Measurements from ENCODE around the gene DLAT.

DLAT gene

DNA sequence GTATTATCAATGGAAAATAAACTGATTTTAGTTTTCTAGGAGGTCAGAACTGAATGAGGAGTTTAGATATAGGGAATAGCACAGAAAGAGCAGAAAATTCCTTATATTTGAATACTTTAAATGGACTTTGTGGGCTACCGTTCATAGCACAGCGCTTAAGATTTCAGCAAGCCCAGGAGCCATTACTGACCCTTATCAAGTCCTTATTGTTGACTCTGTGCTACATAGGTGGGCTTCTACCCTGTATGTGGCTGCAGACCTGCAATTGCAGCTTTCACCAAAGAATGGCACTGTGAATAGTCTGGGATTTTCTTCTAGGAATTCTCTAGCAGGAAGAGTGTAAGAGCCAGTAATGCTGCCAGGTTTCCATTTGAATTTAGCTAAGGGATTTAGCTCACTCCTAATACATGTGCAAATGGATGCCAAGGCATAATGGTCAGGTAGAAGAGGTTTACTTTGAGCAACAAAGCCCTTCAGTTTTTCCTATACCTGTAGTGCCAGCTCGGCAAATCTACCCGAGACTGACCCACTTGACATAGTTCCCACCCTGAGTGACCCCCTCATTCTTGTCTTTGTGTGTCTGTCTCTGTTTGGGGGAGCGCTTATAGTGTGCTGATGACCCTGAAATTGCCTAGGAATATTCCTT is 42.5 kb upstream of the DLAT start:
- no peaks in the 10 kb centered on the region for H3K79me2 ChIP-seq (ENCODE audit: insufficient read depth, low read depth)
- H3K4me2 ChIP-seq, result no peak overlapping the region
- TF ChIP-seq, protein P1, sequence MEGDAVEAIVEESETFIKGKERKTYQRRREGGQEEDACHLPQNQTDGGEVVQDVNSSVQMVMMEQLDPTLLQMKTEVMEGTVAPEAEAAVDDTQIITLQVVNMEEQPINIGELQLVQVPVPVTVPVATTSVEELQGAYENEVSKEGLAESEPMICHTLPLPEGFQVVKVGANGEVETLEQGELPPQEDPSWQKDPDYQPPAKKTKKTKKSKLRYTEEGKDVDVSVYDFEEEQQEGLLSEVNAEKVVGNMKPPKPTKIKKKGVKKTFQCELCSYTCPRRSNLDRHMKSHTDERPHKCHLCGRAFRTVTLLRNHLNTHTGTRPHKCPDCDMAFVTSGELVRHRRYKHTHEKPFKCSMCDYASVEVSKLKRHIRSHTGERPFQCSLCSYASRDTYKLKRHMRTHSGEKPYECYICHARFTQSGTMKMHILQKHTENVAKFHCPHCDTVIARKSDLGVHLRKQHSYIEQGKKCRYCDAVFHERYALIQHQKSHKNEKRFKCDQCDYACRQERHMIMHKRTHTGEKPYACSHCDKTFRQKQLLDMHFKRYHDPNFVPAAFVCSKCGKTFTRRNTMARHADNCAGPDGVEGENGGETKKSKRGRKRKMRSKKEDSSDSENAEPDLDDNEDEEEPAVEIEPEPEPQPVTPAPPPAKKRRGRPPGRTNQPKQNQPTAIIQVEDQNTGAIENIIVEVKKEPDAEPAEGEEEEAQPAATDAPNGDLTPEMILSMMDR (conservative IDR thresholded peaks at IDR 0.05; ENCODE audit: low read depth, low read length), result no peak
- H3K27ac ChIP-seq, result no peak overlapping the region
- H2AFZ ChIP-seq (ENCODE audit: low read depth), result no peak overlapping the region
- H3K9ac ChIP-seq, result no peak overlapping the region
- H3K27me3 ChIP-seq (ENCODE audit: insufficient read depth, low read depth), result no peaks in the 10 kb centered on the region
- H3K36me3 ChIP-seq (ENCODE audit: insufficient read depth), result no peaks in the 10 kb centered on the region
- H3K4me1 ChIP-seq (ENCODE audit: low read depth, poor library complexity, severe bottlenecking), result no peaks in the 10 kb centered on the region
- no peak overlapping the region for H3K4me3 ChIP-seq (IDR thresholded peaks at IDR 0.05; ENCODE audit: insufficient read depth, low read depth, low read length)
- no peaks in the 10 kb centered on the region for H4K20me1 ChIP-seq (ENCODE audit: insufficient read depth)

DNA sequence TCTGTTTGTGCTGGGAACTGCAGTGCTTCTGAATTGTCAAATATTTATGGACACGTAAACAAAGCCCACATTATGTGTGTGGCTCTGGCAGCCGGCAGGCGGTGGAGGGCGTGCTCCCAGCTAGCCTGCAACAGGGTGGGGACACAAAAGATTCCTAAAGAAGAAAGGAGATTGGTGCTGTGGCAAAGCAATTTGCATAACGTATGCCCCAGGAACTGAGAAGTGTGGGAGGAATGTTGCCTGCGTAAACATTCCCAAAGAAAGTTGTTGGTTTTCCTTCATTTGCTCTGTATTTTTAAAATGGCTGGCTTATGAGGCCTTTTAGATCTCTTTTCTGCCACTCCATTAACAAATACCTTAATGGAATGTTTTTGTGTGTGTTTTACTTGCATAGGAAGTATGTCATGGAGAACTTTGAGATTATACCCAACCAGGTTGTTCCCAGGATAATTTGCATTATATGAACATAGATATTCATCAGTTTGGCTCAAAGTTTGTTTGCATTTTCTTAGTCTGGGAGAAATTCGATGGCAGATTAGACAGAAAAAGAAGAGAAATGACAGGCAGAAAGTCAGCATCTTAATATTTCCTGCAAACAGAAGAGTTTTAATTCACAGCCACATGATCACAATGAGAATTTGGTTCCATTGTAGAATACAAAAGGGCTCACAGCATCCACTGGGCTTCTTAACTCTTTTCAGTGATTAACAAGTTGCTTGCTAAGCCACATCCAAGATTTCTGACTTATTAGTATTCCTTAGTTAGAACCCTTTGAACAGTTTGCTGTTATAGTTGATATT is 41.8 kb upstream of the DLAT start:
- H3K9ac ChIP-seq, result no peak overlapping the region
- H3K27me3 ChIP-seq (ENCODE audit: insufficient read depth, low read depth), result no peaks in the 10 kb centered on the region
- no peaks in the 10 kb centered on the region for H3K4me1 ChIP-seq (ENCODE audit: low read depth, poor library complexity, severe bottlenecking)
- no peaks in the 10 kb centered on the region for H3K79me2 ChIP-seq (ENCODE audit: insufficient read depth, low read depth)
- no peaks in the 10 kb centered on the region for H4K20me1 ChIP-seq (ENCODE audit: insufficient read depth)
- H3K36me3 ChIP-seq (ENCODE audit: insufficient read depth), result no peaks in the 10 kb centered on the region
- H3K27ac ChIP-seq, result no peak overlapping the region
- TF ChIP-seq, protein P1 (conservative IDR thresholded peaks at IDR 0.05; ENCODE audit: low read depth, low read length), result no peak
- H3K4me3 ChIP-seq (IDR thresholded peaks at IDR 0.05; ENCODE audit: insufficient read depth, low read depth, low read length), result no peak overlapping the region
- no peak overlapping the region for H3K4me2 ChIP-seq
- H2AFZ ChIP-seq (ENCODE audit: low read depth), result no peak overlapping the region

DNA sequence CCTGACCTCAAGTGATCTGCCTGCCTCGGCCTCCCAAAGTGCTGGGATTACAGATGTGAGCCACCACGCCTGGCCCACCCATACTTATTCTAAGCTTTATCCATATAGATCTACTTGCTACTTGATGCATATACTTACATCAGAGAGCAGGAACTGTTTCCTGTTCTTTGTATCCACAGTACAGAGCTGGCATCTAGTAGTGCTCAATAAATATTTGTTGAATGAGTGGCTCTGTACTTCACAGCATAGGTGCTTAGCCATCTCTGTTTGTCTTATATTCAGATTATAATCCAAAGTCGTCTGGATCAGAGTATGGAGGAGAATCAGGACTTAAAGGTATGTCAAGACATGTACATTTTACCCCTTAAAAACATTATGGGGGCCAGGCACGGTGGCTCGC is 38.6 kb upstream of the DLAT start:
- Histone ChIP-seq H4K20me1 (ENCODE audit: insufficient read depth) (no peaks in the 10 kb centered on the region), H3K9ac (no peak overlapping the region), H2AFZ (ENCODE audit: low read depth) (no peak overlapping the region), H3K36me3 (ENCODE audit: insufficient read depth) (no peaks in the 10 kb centered on the region), H3K4me2 (no peak overlapping the region), H3K79me2 (ENCODE audit: insufficient read depth, low read depth) (no peaks in the 10 kb centered on the region), H3K4me1 (ENCODE audit: low read depth, poor library complexity, severe bottlenecking) (no peaks in the 10 kb centered on the region), H3K27ac (no peak overlapping the region), H3K4me3 (IDR thresholded peaks at IDR 0.05; ENCODE audit: insufficient read depth, low read depth, low read length) (no peak overlapping the region), H3K27me3 (ENCODE audit: insufficient read depth, low read depth) (no peaks in the 10 kb centered on the region)
- TF ChIP-seq, protein P1 (conservative IDR thresholded peaks at IDR 0.05; ENCODE audit: low read depth, low read length), result no peak

DNA sequence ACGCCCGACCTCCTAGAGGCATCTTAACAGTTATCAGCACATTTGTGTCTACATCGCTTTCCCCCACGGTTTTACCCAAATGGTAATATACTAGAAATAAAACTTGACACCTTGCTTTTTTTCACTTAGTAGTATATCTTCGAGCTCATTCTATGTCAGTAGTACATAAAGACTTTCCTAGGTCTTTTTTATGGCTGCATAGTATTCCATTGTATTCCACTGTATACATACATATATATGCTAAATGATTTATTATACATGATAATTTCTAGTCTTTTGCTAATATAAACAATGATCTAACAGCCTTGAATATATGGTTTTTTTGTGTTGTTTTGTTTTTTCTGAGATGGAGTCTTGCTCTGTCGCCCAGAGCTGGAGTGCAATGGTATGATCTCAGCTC is 34.8 kb upstream of the DLAT start:
- Histone ChIP-seq H3K79me2 (ENCODE audit: insufficient read depth, low read depth) (no peaks in the 10 kb centered on the region), H3K4me2 (no peak overlapping the region), H3K4me3 (IDR thresholded peaks at IDR 0.05; ENCODE audit: insufficient read depth, low read depth, low read length) (no peak overlapping the region), H4K20me1 (ENCODE audit: insufficient read depth) (no peaks in the 10 kb centered on the region), H3K4me1 (ENCODE audit: low read depth, poor library complexity, severe bottlenecking) (no peaks in the 10 kb centered on the region), H2AFZ (ENCODE audit: low read depth) (no peak overlapping the region), H3K27me3 (ENCODE audit: insufficient read depth, low read depth) (no peaks in the 10 kb centered on the region), H3K9ac (no peak overlapping the region), H3K27ac (no peak overlapping the region), H3K36me3 (ENCODE audit: insufficient read depth) (no peaks in the 10 kb centered on the region)
- TF ChIP-seq, protein P1 (conservative IDR thresholded peaks at IDR 0.05; ENCODE audit: low read depth, low read length), result no peak

All from KMS-11 (cell line).